Sigmoid colon (tissue), 7 donors: ENCODE data around the gene VAMP1. TPM values are rescaled to one million over a fixed set of nuclear protein-coding genes. Genes with fewer than 3 reads are reported as not detected.

Experiments
- DNase-seq: peaks from one replicate; pipeline ENCODE4 v3.0.0-alpha.2; 2019
- H3K27ac ChIP-seq, 4 donors: fragments of 200-600 bp; sonication (generic); one replicate each; pipeline ENCODE4 v1.5.1; 2016 to 2019; ENCODE audit warnings: mild to moderate bottlenecking in 1 of 4
- H3K27me3 ChIP-seq, 3 donors: fragments of 200-600 bp; sonication (generic); one replicate each; pipeline ENCODE4 v1.5.1; 2019; ENCODE audit warnings: mild to moderate bottlenecking in 1 of 3
- H3K36me3 ChIP-seq, 4 donors: fragments of 200-600 bp; sonication (generic); one replicate each; pipeline ENCODE4 v1.5.1; 2016 to 2019
- H3K4me1 ChIP-seq, 4 donors: fragments of 200-600 bp; sonication (generic); one replicate each; pipeline ENCODE4 v1.5.1; 2017 to 2019
- H3K4me3 ChIP-seq, 4 donors: fragments of 200-600 bp; sonication (generic); one replicate each; pipeline ENCODE4 v1.5.1; 2017 to 2019; ENCODE audit warnings: mild to moderate bottlenecking in 2 of 4, moderate library complexity in 1 of 4
- H3K9me3 ChIP-seq, 4 donors: fragments of 200-600 bp in 3 of 4; sonication (generic) in 3 of 4; one replicate each; pipeline versions ENCODE4 v1.5.1 to v1.6.1; 2013 to 2019
- CTCF ChIP-seq, 4 experiments: fragments of 450-650 bp in 3 of 4; fragments of 200-600 bp in 1 of 4; IDR thresholded peaks; one replicate each; pipeline ENCODE4 v1.5.1; 2016 to 2019; ENCODE audit warnings: antibody characterized with exemption in 4 of 4, mild to moderate bottlenecking in 3 of 4, moderate library complexity in 2 of 4
- EP300 ChIP-seq, 4 donors: sonication (generic); formaldehyde crosslinking; IDR thresholded peaks; one replicate each; pipeline ENCODE4 v1.6.1; 2017; ENCODE audit warnings: antibody characterized with exemption in 4 of 4
- POLR2A ChIP-seq, 2 donors: fragments of 450-650 bp; IDR thresholded peaks; one replicate each; pipeline ENCODE4 v1.6.1; 2016; ENCODE audit warnings: antibody characterized with exemption in 2 of 2, mild to moderate bottlenecking in 2 of 2, moderate library complexity in 2 of 2
- POLR2AphosphoS5 ChIP-seq, 4 donors: sonication (generic); formaldehyde crosslinking; IDR thresholded peaks; one replicate each; pipeline ENCODE4 v1.6.1; 2017; ENCODE audit warnings: antibody characterized with exemption in 4 of 4
- WGBS, 2 donors: extraction: QIAGEN DNeasy Blood & Tissue Kit; methylation state at CpG; one replicate each; pipeline ENCODE4 v1.1.7; 2013; 5-methylcytosine and 5-hydroxymethylcytosine counted together
- intact Hi-C: fragments of 100-400 bp; cut with DNase I; formaldehyde crosslinking; loops from one replicate; pipeline ENCODE4 v1.15.1; 2023
- polyA plus RNA-seq, 3 donors: library from polyadenylated mRNA; stranded (reverse); fragments of 200-250 nt; gene quantifications; one replicate each; pipeline ENCODE4 v1.2.3, GENCODE V29; 2013
- total RNA-seq, 4 donors: library from RNA; depleted of rRNA; stranded (reverse); fragments of >200 nt; gene quantifications; one replicate each; pipeline ENCODE4 v1.1.0, GENCODE V29; 2016
- donor health status: healthy with polysubstance abuse.
- donor health status: Bipolar disorder and iron deficiency.
- donor health status: healthy.

VAMP1 gene
- total and polyA plus RNA-seq, 7 donors, result 2.3 to 44.0 (median 12.8) TPM

DNA sequence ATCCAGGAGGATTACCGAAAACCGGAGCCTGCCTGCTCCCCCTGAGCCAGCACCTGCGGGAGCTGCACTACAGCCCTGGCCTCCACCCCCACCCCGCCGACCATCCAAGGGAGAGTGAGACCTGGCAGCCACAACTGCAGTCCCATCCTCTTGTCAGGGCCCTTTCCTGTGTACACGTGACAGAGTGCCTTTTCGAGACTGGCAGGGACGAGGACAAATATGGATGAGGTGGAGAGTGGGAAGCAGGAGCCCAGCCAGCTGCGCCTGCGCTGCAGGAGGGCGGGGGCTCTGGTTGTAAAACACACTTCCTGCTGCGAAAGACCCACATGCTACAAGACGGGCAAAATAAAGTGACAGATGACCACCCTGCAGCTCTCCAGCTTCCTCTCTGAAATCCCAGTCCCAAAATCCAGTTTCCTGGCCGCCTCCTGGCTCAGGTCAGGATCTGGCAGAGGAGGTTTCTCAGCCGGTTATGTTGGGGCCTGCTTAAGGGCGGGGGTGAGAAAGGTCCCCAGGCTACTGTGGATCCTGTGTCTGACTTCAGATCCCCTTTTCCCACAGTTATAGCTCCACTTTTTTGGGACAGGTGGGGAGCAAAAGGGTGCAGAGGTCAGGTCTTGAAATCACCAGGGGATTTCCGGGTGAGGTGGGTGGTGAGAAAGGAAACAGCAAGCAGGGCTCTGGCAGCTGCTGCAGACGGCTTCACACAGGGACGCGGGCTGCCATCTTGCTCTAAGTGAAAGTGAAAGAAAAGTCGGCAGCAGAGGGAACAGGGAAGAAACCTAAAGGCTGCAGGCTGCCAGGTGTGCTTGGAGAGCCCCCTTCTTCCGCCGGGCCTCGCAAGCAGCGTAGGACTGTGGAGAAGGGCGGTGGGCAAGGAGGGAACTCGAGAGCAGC is 18.9 kb downstream of the VAMP1 start, which contains the start of gene TAPBPL:
TAPBPL (plus strand) TSS at position 695 of the 897 bp plus-strand sequence. CDS start 207 bp downstream, outside the sequence.
- Histone ChIP-seq H3K36me3 (peaks cover 0 to 31% (median 13%) of the 10 kb centered on the region in 4 donors), H3K4me1 (peaks cover 0 to 43% (median 37%) of the 10 kb centered on the region in 4 donors), H3K27me3 (no peaks in the 10 kb centered on the region), H3K4me3 (peak within 1 kb of the TSS; percentile 53 to 80 (median 60)), H3K27ac (peak within 1 kb of the TSS; percentile 90 to 98 (median 94)), H3K9me3 (no peaks in the 10 kb centered on the region)
- DNase-seq, result peak; percentile 93
- WGBS, 2 donors, result 1% methylated on average over 27 of the region's 27 CpGs
- TF ChIP-seq CTCF (IDR thresholded peaks at IDR 0.05), result no peak
- TF ChIP-seq POLR2AphosphoS5 (IDR thresholded peaks at IDR 0.05), result peak; percentile 84 to 93 (median 90)
- peak in 1 of 4 donors; percentile 9 for TF ChIP-seq EP300 (IDR thresholded peaks at IDR 0.05)
- peak; percentile 83 to 84 for TF ChIP-seq POLR2A (IDR thresholded peaks at IDR 0.05)
- intact Hi-C loops, result loop anchor here (2.0 to 5.0 kb wide), 4 partner anchors 19 to 129 kb away; partner anchors contain the start of gene VAMP1

GRCh38 chr12:6450869-6451347 is 19.6 kb downstream of the VAMP1 start:
- H3K27ac ChIP-seq, result peak overlapping the region; percentile 90 to 98 (median 94)
- H3K4me3 ChIP-seq, result peak overlapping the region; percentile 53 to 80 (median 60)
- H3K9me3 ChIP-seq, result no peaks in the 10 kb centered on the region
- peak; percentile 83 for DNase-seq
- TF ChIP-seq CTCF (IDR thresholded peaks at IDR 0.05) (no peak), EP300 (IDR thresholded peaks at IDR 0.05) (no peak), POLR2A (IDR thresholded peaks at IDR 0.05) (no peak), POLR2AphosphoS5 (IDR thresholded peaks at IDR 0.05) (no peak)
- 6 to 13% methylated on average over 11 of the region's 11 CpGs for WGBS, 2 donors
- intact Hi-C loops, result loop anchor here (2.0 to 5.0 kb wide), 4 partner anchors 20 to 129 kb away; partner anchors contain the start of gene VAMP1
- peaks cover 0 to 36% (median 15%) of the 10 kb centered on the region in 4 donors for H3K36me3 ChIP-seq
- H3K27me3 ChIP-seq, result no peaks in the 10 kb centered on the region
- peaks cover 0 to 43% (median 37%) of the 10 kb centered on the region in 4 donors for H3K4me1 ChIP-seq

DNA sequence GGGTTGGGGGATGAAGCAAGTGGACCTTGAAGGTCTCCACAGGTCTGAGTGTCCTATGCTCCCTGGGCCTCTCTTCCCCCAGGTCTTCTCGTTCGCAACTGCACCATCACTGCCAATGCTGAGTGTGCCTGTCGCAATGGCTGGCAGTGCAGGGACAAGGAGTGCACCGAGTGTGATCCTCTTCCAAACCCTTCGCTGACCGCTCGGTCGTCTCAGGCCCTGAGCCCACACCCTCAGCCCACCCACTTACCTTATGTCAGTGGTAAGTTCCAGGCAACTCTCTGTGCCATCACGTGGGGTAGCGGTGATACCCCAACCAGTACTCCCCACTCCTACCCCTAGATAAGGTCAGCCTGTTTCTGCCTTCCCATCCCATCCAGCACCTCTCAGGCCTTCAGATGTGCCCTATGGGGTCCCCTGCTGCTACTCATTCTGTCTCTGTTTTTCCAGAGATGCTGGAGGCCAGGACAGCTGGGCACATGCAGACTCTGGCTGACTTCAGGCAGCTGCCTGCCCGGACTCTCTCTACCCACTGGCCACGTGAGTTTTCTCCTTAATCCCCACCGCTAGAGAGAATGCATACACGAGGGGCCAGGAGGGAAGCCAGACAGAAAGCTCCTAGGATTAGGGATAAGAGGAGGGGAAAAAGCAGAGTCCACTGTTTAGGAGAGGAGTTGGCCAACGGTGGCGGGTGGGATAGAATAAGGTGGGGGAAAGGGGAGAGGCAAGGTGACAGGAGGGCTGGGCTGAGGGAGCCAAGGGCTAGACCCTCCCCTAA is 20.2 kb downstream of the VAMP1 start:
- H3K36me3 ChIP-seq, result peaks cover 0 to 42% (median 18%) of the 10 kb centered on the region in 4 donors

DNA sequence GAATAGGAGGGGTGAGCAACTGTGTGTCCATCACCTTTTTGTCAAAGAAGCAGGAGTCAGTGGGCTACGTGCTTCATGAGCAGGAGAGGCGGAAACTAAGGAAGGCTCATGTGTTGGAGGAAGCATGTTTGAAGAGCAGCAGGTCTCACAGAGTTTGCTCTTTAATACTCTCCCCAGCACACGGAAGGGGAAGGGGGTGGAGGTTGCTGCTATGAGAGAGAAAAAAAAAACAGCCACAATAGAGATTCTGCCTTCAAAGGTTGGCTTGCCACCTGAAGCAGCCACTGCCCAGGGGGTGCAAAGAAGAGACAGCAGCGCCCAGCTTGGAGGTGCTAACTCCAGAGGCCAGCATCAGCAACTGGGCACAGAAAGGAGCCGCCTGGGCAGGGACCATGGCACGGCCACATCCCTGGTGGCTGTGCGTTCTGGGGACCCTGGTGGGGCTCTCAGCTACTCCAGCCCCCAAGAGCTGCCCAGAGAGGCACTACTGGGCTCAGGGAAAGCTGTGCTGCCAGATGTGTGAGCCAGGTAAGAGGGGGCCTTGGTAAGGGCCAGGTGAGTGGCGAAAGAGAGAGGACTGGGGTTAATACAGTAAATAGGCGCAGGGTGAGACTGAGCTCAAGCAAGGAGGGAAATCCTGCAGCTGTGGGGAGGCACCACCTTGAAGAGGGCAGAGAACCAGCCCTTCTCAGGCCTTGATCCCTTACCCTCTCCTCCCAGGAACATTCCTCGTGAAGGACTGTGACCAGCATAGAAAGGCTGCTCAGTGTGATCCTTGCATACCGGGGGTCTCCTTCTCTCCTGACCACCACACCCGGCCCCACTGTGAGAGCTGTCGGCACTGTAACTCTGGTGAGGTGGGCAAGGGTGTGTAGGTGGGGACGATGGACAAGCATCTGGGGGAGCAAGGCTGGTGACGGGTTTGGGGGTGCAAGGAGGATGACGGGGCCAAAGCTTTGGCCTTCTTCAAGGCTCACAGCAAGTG is 25.5 kb downstream of the VAMP1 start, which contains the start of gene CD27:
CD27 (plus strand) TSS at position 252 of the 985 bp plus-strand sequence; CDS start at position 393, 141 bp downstream.
- Histone ChIP-seq H3K36me3 (peaks cover 0 to 60% (median 14%) of the 10 kb centered on the region in 4 donors), H3K4me3 (no peak within 1 kb of the TSS), H3K4me1 (peaks cover 0 to 18% (median 11%) of the 10 kb centered on the region in 4 donors), H3K9me3 (no peaks in the 10 kb centered on the region), H3K27ac (no peak within 1 kb of the TSS), H3K27me3 (no peaks in the 10 kb centered on the region)
- 66 to 84% methylated on average over 16 of the region's 16 CpGs for WGBS, 2 donors
- DNase-seq, result peak; percentile 57
- intact Hi-C loops, result no loop called here
- TF ChIP-seq CTCF (IDR thresholded peaks at IDR 0.05) (no peak), POLR2A (IDR thresholded peaks at IDR 0.05) (no peak), EP300 (IDR thresholded peaks at IDR 0.05) (no peak), POLR2AphosphoS5 (IDR thresholded peaks at IDR 0.05) (no peak)

More for the DNA sequence above, 20.2 kb downstream of the VAMP1 start:
- no peak for DNase-seq
- H3K9me3 ChIP-seq, result no peaks in the 10 kb centered on the region
- TF ChIP-seq POLR2A (IDR thresholded peaks at IDR 0.05), result no peak
- TF ChIP-seq EP300 (IDR thresholded peaks at IDR 0.05), result no peak
- TF ChIP-seq POLR2AphosphoS5 (IDR thresholded peaks at IDR 0.05), result peak in 1 of 4 donors; percentile 9
- H3K27me3 ChIP-seq, result no peaks in the 10 kb centered on the region
- intact Hi-C loops, result loop anchor here (2.0 to 5.0 kb wide), 4 partner anchors 19 to 128 kb away; partner anchors contain the start of gene VAMP1
- H3K27ac ChIP-seq, result peak overlapping the region; percentile 90 to 98 (median 94)
- 78 to 81% methylated on average over 16 of the region's 16 CpGs for WGBS, 2 donors
- peaks cover 0 to 43% (median 37%) of the 10 kb centered on the region in 4 donors for H3K4me1 ChIP-seq
- peak overlapping the region; percentile 53 to 80 (median 60) for H3K4me3 ChIP-seq
